MM.1S (cell line): ENCODE results near the gene CCDC192.

ENCODE experiments used
- DNase-seq: peaks from one replicate; pipeline ENCODE4 v3.0.0-alpha.2; 2015
- H2AFZ ChIP-seq: fragments of 300-600 bp; sonication (generic); 2 replicates; pipeline ENCODE4 v1.6.0; 2016; ENCODE audit warnings: antibody characterized with exemption, low read length
- H3F3A ChIP-seq: fragments of 300-600 bp; sonication (generic); 2 replicates; pipeline ENCODE4 v1.6.1; 2016; ENCODE audit warnings: mild to moderate bottlenecking, antibody characterized with exemption, low read length, moderate library complexity, mixed read lengths; ENCODE audit not compliant: insufficient read depth
- H3K27ac ChIP-seq: fragments of 300-600 bp; sonication (generic); 2 replicates; pipeline ENCODE4 v1.5.1; 2016; ENCODE audit warnings: mild to moderate bottlenecking, low read length
- H3K27me3 ChIP-seq: fragments of 300-600 bp; sonication (generic); replicated peaks from 2 replicates; pipeline ENCODE4 v1.6.0; 2016; ENCODE audit warnings: low read length; ENCODE audit not compliant: insufficient read depth
- H3K36me3 ChIP-seq: fragments of 300-600 bp; sonication (generic); replicated peaks from 2 replicates; pipeline ENCODE4 v1.6.1; 2016; ENCODE audit warnings: mild to moderate bottlenecking, low read length, mixed read lengths; ENCODE audit not compliant: insufficient read depth
- H3K4me1 ChIP-seq: fragments of 300-600 bp; sonication (generic); 2 replicates; pipeline ENCODE4 v1.6.1; 2016; ENCODE audit warnings: low read length, mixed read lengths
- H3K4me2 ChIP-seq: fragments of 300-600 bp; sonication (generic); 2 replicates; pipeline ENCODE4 v1.6.0; 2016; ENCODE audit warnings: low read depth, low read length
- H3K4me3 ChIP-seq: fragments of 300-600 bp; sonication (generic); 2 replicates; pipeline ENCODE4 v1.5.1; 2016; ENCODE audit warnings: low read length, mixed read lengths
- H3K79me2 ChIP-seq: fragments of 300-600 bp; sonication (generic); 2 replicates; pipeline ENCODE4 v1.6.1; 2016; ENCODE audit warnings: mixed run types, low read length, mixed read lengths
- H3K9ac ChIP-seq: fragments of 300-600 bp; sonication (generic); 2 replicates; pipeline ENCODE4 v1.6.1; 2016; ENCODE audit warnings: low read length, mixed read lengths
- H3K9me2 ChIP-seq: fragments of 300-600 bp; sonication (generic); replicated peaks from 2 replicates; pipeline ENCODE4 v1.6.1; 2016; ENCODE audit warnings: mild to moderate bottlenecking, low read length, mixed read lengths; ENCODE audit not compliant: insufficient read depth
- H3K9me3 ChIP-seq: fragments of 300-600 bp; sonication (generic); replicated peaks from 2 replicates; pipeline ENCODE4 v1.6.1; 2016; ENCODE audit warnings: mild to moderate bottlenecking, low read length, mixed read lengths; ENCODE audit not compliant: insufficient read depth
- H4K20me1 ChIP-seq: fragments of 300-600 bp; sonication (generic); 2 replicates; pipeline ENCODE4 v1.6.1; 2016; ENCODE audit warnings: mild to moderate bottlenecking, low read length, moderate library complexity, mixed read lengths; ENCODE audit not compliant: insufficient read depth
- EZH2 ChIP-seq: fragments of 300-600 bp; sonication (generic); optimal IDR thresholded peaks from 2 replicates; pipeline ENCODE3; 2017; ENCODE audit warnings: low read depth, mild to moderate bottlenecking, antibody characterized with exemption, low read length, mixed read lengths
- EZH2phosphoT487 ChIP-seq: fragments of 300-600 bp; sonication (generic); IDR thresholded peaks from 2 replicates; pipeline ENCODE4 v1.6.1; 2018; ENCODE audit warnings: antibody characterized with exemption, low read length
- TF ChIP-seq, protein P1 (sequence below): fragments of 300-600 bp; sonication (generic); IDR thresholded peaks from 2 replicates; pipeline ENCODE4 v1.5.1; 2016; ENCODE audit warnings: antibody characterized with exemption, low read length, mixed read lengths

Gene CCDC192

DNA sequence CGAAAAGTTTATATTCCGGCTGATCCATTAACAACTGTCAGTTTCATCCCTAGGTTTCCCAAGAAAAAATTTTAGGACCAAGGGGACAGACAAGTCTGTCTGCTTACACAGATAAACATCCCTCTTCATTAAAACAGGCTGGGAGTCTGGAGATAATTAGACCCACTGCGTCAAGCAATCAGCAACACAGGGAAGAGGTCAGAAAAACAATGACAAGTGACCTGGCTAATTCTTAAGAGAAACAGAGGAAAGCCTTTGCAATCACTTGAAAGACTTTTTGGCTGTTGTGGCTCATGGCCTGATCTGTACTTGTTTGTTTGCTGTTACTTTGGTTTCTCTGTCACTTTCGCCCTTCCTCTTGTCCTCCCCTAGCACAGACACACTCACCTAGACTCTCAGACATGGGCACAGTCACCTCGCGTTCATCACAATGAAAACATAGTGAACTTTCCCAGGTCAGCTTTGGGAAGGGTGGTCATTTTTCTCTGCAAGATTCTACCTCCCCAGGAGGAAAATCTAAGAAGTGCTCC is 2.9 kb upstream of the CCDC192 start:
- no peaks in the 10 kb centered on the region for H3K9me3 ChIP-seq
- DNase-seq = no peak

DNA sequence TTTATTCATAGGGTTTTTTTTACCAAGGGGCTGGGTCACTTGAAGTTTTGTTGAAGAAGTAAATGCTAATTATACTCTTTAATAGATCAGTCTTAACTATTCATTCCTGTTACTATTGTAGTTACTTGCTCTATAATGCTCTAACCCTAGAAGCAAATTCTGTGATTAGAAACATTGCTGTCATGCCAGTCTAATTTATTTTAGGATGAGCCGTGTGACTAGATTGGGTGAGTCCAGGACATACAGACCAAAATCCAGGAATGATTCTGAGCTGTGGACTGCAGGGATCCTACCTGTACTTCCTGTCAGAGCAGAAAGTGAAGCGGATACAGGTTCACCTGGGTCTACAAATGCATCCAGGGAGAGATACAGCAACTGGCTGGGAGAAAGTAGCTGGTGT is 757 bp upstream of the CCDC192 start:
- H3K9ac ChIP-seq = no peak overlapping the region
- DNase-seq = no peak
- TF ChIP-seq EZH2 (no peak), EZH2phosphoT487 (no peak)
- TF ChIP-seq, protein P1, sequence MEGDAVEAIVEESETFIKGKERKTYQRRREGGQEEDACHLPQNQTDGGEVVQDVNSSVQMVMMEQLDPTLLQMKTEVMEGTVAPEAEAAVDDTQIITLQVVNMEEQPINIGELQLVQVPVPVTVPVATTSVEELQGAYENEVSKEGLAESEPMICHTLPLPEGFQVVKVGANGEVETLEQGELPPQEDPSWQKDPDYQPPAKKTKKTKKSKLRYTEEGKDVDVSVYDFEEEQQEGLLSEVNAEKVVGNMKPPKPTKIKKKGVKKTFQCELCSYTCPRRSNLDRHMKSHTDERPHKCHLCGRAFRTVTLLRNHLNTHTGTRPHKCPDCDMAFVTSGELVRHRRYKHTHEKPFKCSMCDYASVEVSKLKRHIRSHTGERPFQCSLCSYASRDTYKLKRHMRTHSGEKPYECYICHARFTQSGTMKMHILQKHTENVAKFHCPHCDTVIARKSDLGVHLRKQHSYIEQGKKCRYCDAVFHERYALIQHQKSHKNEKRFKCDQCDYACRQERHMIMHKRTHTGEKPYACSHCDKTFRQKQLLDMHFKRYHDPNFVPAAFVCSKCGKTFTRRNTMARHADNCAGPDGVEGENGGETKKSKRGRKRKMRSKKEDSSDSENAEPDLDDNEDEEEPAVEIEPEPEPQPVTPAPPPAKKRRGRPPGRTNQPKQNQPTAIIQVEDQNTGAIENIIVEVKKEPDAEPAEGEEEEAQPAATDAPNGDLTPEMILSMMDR = no peak
- no peaks in the 10 kb centered on the region for H3K79me2 ChIP-seq
- no peaks in the 10 kb centered on the region for H3K27me3 ChIP-seq
- H3K9me3 ChIP-seq = no peaks in the 10 kb centered on the region
- no peak overlapping the region for H3K4me2 ChIP-seq
- H4K20me1 ChIP-seq = no peaks in the 10 kb centered on the region
- no peaks in the 10 kb centered on the region for H3K36me3 ChIP-seq
- H3F3A ChIP-seq = no peaks in the 10 kb centered on the region
- no peaks in the 10 kb centered on the region for H3K9me2 ChIP-seq
- no peak overlapping the region for H3K4me3 ChIP-seq
- no peak overlapping the region for H3K27ac ChIP-seq
- no peak overlapping the region for H2AFZ ChIP-seq
- H3K4me1 ChIP-seq = no peaks in the 10 kb centered on the region

More for the DNA sequence above, 2.9 kb upstream of the CCDC192 start:
- no peak overlapping the region for H3K4me3 ChIP-seq
- no peaks in the 10 kb centered on the region for H3K4me1 ChIP-seq
- H3K27ac ChIP-seq = no peak overlapping the region
- no peak overlapping the region for H3K4me2 ChIP-seq
- no peak overlapping the region for H3K9ac ChIP-seq
- H3K9me2 ChIP-seq = no peaks in the 10 kb centered on the region
- H4K20me1 ChIP-seq = no peaks in the 10 kb centered on the region
- H3F3A ChIP-seq = no peaks in the 10 kb centered on the region
- no peaks in the 10 kb centered on the region for H3K79me2 ChIP-seq
- H3K27me3 ChIP-seq = no peaks in the 10 kb centered on the region
- no peak overlapping the region for H2AFZ ChIP-seq
- no peak for TF ChIP-seq EZH2phosphoT487
- TF ChIP-seq, protein P1 = no peak
- TF ChIP-seq EZH2 = no peak
- no peaks in the 10 kb centered on the region for H3K36me3 ChIP-seq

DNA sequence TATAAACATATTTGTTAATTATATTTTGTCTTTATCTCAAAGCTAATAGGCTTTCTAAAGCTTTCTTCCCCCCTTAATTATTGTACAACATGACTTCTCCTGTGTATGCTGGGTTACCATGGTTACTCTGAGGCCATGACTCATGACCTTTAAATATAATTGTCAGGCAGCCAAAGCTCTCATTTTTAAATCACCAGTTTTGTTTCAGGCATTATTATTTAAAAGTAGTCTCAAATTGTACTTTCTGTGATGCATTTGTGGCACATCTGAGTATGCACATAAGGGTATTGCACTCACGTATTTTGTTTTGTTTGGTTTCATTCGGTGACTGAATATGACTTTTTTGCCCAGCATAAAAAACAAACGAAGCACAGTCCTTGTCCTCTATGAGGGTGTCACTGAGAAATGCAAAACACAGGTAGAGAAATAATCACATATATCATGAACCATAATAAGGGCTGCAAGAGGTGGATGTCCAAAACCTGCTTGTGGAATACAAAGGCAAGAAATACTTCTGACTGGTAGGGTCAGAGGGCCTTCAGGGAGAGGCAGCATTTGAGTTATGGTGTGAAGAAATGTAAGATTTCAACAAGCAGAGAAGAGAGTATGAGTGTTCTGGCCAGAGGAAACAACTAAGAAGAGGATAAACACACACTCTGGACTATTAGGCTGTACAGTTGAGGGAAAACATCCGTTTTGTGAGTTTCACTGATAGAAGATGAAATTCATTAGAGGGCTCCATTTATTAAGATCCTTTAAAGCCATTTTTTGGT is 2.1 kb downstream of the CCDC192 start:
- no peak overlapping the region for H3K27ac ChIP-seq

More for the DNA sequence above, 2.1 kb downstream of the CCDC192 start:
- Histone ChIP-seq H4K20me1 (no peaks in the 10 kb centered on the region), H2AFZ (no peak overlapping the region), H3K36me3 (no peaks in the 10 kb centered on the region), H3K9me3 (no peaks in the 10 kb centered on the region), H3K9ac (no peak overlapping the region), H3K4me3 (no peak overlapping the region), H3K4me2 (no peak overlapping the region), H3K27me3 (no peaks in the 10 kb centered on the region), H3K9me2 (no peaks in the 10 kb centered on the region), H3K79me2 (no peaks in the 10 kb centered on the region), H3F3A (no peaks in the 10 kb centered on the region), H3K4me1 (no peaks in the 10 kb centered on the region)
- DNase-seq = no peak
- TF ChIP-seq EZH2 (no peak), EZH2phosphoT487 (no peak)
- TF ChIP-seq, protein P1 = no peak
